ENCODE data around the gene SEMA4B.
"Not testable (repeated sequence)": the region's sequence is repeated elsewhere in the genome, so short reads cannot be mapped to it uniquely, and the experiment has no call there.

Gene SEMA4B

DNA sequence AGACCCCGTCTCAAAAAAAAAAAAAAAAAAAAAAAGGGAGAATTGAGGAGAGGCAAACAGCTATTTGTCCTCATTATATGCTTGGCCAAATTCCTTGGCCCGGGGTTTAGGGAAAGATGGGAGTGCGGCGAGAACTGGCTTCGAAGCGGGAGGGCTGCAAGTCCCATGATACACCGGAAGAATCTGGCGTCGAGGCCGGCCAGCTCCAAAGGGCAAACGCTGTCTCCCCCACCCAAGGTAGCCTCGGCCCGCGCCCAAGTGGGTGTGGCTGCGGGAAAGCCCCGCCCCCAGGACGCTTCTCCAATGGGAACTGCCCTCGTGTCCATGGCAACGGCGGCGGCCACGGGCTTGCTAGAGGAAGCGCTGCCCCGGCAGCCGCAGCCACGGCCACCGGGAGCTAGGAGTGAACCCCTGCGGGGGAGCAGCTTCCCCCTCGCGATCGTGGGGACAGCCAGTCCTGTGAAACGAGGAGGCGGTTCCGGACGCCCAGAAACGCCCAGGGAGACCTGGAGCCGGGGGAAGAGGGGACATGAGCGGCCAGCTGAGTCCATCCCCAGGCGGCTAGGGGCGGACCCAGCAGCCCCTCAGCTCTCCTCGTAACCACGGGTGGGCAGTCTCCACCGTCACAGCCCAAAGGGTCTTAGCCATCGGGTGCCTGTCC lies 48.2 kb downstream of the SEMA4B start, which contains the start of gene TTLL13:
Gene TTLL13, plus strand, starts transcription at position 354 of the 661 bp plus-strand sequence. CDS start 1,075 bp downstream, outside the sequence.
- FAIRE-seq: no peak

DNA sequence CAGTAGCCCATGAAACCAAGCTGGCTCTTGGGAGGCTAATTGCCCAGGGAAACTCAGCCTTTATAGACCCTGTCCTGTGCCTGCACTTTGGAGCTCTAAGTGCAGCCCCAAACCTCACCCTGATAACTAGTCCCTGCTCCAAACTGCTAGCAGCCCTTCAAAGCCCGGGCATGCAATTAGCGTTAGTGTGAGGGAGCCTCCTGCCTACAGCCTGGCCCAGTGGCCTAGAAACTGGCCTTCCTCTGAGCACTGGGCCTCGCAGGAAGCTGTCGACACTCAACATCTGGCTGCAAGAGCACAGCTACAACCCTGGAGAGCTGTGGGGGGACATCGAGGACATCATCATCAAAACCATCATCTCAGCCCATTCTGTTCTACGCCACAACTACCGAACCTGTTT lies 56.6 kb downstream of the SEMA4B start:
- DNase-seq (ENCODE audit: low spot score) (no peak), FAIRE-seq (no peak)

More for the DNA sequence above, 48.2 kb downstream of the SEMA4B start, which contains the start of gene TTLL13:
- DNase-seq (ENCODE audit: low spot score): peak; percentile 72

DNA sequence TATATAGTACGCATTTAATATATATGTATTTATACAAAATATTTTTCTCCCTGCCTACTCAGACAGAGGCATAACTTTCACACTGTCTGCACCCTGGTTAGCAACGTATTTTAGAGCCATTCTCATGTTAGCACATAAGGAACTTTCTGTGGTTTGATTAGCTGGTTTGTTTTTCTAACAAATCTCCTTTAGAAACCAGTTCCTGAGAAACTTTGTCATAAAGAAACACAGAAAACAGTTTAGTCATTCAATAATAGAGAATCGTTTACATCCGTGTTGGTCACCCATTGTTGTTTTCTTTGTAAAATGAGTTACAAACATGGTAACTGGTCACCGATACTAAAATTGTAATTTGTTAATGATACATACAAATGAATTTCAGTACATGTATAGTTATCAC lies 58.4 kb downstream of the SEMA4B start:
- DNase-seq (ENCODE audit: low spot score): no peak
- FAIRE-seq: no peak

DNA sequence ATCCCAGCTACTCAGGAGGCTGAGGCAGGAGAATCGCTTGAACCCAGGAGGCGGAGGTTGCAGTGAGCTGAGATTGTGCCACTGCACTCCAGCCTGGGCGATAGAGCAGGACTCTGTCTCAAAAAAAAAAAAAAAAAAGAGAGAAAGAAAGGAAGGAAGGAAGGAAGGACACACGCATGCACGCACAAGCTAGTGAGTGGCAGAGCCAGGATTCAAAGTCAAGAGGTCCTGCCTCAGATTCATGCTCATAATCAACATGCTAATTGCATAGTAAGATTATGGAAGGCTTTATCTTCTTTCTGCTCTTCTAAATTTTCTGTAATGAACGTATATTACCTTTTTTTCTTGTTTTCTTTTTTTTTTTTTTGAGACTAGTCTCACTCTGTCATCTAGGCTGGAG lies 59.6 kb downstream of the SEMA4B start:
- not testable (repeated sequence) for FAIRE-seq; DNase-seq (ENCODE audit: low spot score)

DNA sequence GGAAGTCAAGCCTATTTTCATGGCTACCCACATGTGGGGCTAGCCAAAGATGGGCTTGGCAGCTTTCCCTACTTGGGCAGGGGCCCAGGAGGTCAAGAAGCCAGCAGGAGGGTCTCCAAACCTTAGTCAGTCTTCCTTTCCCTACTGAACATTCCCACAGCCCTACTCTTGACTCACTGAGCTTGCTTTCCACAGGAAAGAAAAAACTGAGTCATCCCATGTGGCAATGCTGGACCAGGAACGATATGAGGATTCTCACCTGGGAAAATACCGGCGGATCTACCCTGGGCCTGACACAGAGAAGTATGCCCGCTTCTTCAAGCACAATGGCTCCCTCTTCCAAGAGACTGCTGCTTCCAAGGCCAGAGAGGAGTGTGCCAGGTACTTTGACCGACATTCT lies 60.7 kb downstream of the SEMA4B start:
- no peak for FAIRE-seq

DNA sequence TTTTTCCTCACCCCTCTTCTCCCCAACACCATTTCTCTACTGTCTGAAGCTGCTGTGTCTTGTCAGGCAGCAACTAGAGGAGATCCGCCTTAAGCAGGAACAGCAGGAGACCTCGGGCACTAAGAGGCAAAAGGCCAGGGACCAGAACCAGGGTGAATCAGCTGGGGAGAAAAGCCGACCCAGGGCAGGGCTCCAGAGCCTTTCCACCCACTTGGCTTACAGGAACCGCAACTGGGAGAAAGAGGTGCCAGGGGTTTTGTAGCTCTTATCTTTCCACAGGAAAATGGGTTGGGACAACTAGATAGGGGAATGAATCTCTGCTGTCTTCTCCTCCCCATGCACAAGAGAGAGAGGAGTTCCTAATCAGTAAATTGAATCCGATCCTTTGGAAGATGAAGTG lies 61.3 kb downstream of the SEMA4B start:
- DNase-seq (ENCODE audit: low spot score) (no peak), FAIRE-seq (no peak)

More for the DNA sequence above, 60.7 kb downstream of the SEMA4B start:
- DNase-seq (ENCODE audit: low spot score): peak; percentile 59

DNA sequence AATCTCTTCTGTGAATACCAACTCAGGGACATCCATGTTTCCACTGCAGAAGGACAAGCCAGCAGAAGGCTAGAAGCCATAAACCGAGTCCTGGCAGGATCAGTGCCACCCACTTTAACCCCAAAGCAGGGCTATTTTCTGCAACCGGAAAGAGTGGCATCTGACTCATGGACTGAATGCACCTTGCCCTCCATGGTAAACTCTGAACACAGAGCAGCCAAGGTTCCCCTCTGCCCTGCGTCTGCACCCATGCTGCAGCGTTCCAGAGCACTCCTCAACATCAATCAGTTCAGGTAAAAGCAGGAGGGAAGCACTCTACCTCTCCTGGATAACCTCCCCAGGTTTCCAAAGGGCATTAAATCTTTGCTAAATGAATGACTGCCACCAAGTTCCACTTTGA lies 63.5 kb downstream of the SEMA4B start:
- DNase-seq (ENCODE audit: low spot score): peak; percentile 20
- no peak for FAIRE-seq

DNA sequence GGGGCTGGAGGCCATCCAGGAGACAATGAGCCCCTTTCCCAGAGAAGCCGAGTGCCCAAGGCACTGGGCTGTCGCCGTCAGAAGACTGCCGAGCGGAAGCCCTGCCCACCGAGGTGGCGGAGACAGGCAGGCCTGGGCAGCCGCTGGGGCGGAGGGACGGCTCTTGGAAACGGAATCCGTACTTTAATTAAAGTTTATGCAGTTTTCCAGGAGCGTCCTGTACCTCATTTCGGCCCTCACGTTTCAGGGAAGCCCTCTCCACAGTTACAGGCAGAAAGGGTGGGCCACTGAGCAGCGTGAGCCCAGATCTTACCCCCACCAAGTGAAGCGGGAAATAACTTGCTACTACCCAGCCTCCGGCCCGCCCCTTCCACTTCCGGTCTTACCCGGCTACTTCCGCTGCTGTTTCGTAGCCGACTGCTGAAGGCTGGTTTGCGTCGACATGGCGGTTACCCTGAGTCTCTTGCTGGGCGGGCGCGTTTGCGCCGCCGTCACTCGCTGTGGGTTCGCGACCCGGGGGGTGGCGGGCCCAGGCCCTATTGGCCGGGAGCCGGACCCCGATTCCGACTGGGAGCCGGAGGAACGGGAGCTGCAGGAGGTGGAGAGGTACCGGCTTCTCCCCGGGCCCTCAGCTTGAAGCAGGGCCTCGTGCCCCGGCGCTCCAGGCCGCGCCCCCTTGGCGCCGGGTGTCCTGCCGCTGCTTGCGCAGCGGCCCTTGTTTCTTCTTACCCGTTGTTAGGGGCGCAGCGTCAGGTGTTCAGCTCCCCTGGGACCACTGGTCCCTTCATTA lies 64.3 kb downstream of the SEMA4B start, which contains the start of gene NGRN:
Gene NGRN, plus strand, starts transcription at position 402 of the 790 bp plus-strand sequence. Its CDS starts 41 bp downstream, at position 443.
- no peak for FAIRE-seq

DNA sequence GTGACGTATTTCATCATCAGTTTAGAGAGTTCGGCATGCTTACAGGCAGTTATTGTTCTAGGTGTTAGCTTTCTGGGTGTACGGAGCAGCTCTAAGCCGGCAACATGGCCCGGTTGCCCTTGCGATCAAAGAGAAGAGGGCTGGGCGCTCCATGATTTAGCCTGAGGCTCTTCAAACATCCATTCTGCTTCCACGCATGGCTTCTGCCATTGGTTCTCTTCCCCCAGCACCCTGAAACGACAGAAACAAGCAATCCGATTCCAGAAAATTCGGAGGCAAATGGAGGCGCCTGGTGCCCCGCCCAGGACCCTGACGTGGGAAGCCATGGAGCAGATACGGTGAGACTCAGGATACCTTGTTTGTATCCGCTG lies 64.9 kb downstream of the SEMA4B start:
- no peak for DNase-seq (ENCODE audit: low spot score)
- FAIRE-seq: no peak

More for the DNA sequence above, 64.3 kb downstream of the SEMA4B start, which contains the start of gene NGRN:
- DNase-seq (ENCODE audit: low spot score): peak; percentile 78

DNA sequence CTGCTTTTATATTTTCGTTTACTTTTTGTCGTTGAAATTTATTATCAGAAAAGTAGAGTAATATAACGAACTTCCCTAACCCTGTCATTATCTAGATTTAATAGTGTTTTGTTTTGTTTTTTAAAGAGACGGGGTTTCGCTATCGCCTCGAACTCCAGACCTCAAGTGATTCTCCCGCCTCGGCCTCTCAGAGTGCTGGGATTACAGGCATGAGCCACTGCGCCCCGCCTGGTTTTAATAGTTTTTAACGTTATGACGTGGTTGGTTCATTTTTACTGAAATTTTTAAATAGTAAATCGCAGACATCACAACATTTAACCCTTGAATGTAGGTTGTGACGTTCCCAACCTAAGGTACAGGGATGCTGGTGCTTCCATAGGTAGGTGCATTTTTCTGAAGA lies 65.4 kb downstream of the SEMA4B start:
- no peak for DNase-seq (ENCODE audit: low spot score)
- no peak for FAIRE-seq

DNA sequence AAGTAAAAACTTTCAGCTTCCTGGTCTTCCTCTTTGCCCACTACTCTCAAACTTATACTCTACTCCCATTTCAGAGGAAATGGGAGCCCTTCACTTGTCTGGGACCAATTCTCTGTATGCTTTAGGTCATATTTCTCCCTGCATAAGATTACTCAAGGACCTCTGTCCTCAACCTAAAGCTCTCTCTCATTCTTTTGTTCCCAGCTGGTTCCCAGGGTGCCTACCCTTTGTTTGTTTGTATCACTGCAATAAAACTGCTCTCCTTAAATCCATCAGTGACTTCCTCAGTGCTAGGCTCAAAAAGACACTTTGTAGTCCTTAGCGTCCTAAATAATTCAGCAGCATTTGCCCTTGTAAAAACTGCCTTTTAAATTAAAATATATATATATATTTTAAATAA lies 67.3 kb downstream of the SEMA4B start:
- no peak for DNase-seq (ENCODE audit: low spot score)
- no peak for FAIRE-seq

DNA sequence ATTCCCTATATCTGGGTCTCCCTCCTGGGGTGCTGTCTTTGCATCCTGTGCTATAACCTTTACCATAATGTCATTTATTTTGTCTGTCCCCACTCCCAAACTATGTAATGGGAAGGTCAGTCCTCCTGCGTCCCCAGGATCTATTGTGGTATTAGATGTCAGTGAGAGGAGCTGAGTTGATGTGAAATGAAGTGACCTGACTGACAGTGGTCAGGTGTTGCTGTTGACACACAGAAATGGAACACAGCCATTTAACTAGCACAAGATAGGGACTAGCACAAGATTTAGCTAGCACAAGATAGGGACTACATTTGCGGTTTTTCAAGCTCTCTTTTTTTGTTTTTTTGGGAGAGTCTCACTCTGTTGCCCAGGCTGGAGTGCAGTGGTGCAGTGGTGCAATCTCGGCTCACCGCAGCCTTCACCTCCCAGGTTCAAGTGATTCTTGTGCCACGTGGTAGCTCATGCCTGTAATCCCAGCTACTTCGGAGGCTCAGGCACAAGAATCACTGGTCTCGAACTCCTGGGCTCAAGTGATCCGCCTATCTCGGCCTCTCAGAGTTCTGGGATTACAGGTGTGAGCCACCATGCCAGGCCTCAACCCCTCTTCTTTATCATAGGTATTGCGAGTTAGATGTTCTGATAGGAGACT lies 69.5 kb downstream of the SEMA4B start:
- FAIRE-seq (no peak), DNase-seq (ENCODE audit: low spot score) (no peak)

DNA sequence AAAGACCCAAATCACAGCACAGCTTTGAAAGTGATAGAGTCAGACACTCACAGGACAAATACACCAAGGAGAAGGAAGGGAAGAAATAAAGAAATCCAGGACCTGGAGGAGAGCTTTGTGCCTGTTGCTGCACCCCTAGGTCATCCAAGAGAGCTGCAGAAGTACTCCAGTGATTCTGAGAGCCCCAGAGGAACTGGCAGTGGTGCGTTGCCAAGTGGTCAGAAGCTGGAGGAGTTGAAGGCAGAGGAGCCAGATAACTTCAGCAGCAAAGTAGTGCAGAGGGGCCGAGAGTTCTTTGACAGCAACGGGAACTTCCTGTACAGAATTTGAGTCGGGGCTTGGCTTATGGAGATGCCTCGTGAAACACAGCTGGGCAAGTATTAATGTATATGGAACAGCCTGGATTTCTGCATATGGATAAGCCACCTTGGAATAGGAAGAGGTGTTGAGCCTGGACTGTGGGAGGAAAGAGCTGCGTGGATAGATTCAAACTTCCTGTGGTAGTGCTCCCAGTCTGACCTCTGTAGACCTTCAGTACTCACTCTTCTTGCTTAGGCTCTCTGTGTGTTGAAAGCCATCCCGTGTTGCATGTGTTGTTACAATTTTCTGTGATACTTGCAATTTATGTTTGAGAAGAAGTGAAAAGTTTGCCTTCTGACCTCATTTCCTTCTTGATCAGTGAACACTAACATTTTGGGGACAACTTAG lies 70.5 kb downstream of the SEMA4B start:
- FAIRE-seq: no peak
- no peak for DNase-seq (ENCODE audit: low spot score)

DNA sequence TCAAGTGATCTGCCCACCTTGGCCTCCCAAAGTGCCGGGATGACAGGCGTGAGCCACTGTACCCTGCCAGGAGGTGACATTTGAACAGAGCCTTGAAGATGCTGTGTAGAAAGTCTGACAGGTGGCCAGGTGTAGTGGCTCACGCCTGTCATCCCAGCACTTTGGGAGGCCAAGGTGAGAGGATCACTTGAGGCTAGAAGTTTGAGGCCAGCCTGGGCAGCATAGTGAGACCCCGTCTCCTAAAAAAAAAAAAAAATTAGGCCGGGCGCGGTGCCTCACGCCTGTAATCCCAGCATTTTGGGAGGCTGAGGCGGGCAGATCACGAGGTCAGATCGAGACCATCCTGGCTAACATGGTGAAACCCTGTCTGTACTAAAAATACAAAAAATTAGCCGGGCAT lies 77.3 kb downstream of the SEMA4B start:
- FAIRE-seq; DNase-seq (ENCODE audit: low spot score): not testable (repeated sequence)
